CD4-positive, CD25-positive, alpha-beta regulatory T cell (primary cell): ENCODE data around the gene SIGLEC6. TPM values are rescaled to one million over a fixed set of nuclear protein-coding genes. Genes with fewer than 3 reads are reported as not detected.

Source experiments
- ATAC-seq, 2 donors: fragments of 150-1000 bp; cut with Tn5 transposase; one replicate each; pipeline ENCODE4 v1.10.0; 2021; ENCODE audit warnings: low read depth in 2 of 2, moderate number of reproducible peaks in 2 of 2, moderate library complexity in 1 of 2
- DNase-seq, 3 donors: peaks; one replicate each; pipeline versions ENCODE4 v3.0.0 to v3.0.0-alpha.2; 2012 to 2022; ENCODE audit warnings: mixed read lengths in 1 of 3
- H3K27ac ChIP-seq: one replicate; pipeline ENCODE4 v1.7.0; 2013; ENCODE audit warnings: mild to moderate bottlenecking, low read length; ENCODE audit not compliant: insufficient read depth, poor library complexity, severe bottlenecking
- H3K27me3 ChIP-seq: one replicate; pipeline ENCODE4 v1.7.0; 2013; ENCODE audit warnings: low read length; ENCODE audit not compliant: control insufficient read depth, insufficient read depth
- H3K36me3 ChIP-seq: one replicate; pipeline ENCODE4 v1.7.0; 2013; ENCODE audit warnings: mild to moderate bottlenecking, low read length, moderate library complexity; ENCODE audit not compliant: control insufficient read depth, insufficient read depth
- H3K4me1 ChIP-seq: 2 replicates; pipeline ENCODE4 v1.7.0; 2013; ENCODE audit warnings: mild to moderate bottlenecking, low read length; ENCODE audit not compliant: insufficient read depth, control insufficient read depth, poor library complexity, severe bottlenecking
- H3K4me3 ChIP-seq: one replicate; pipeline ENCODE4 v1.7.0; 2013; ENCODE audit warnings: low read depth, mild to moderate bottlenecking, low read length, moderate library complexity
- H3K9me3 ChIP-seq, 2 experiments: 1 replicate in 1 of 2; 2 replicates in 1 of 2; pipeline ENCODE4 v1.7.0; 2013; ENCODE audit warnings: low read length in 2 of 2, mild to moderate bottlenecking in 1 of 2, moderate library complexity in 1 of 2; ENCODE audit not compliant: control insufficient read depth in 2 of 2
- H3K27ac Mint-ChIP-seq, 3 donors: one replicate each; pipeline ENCODE4 v1.8.0; 2020 to 2022; ENCODE audit warnings: mild to moderate bottlenecking in 3 of 3, mixed read lengths in 3 of 3, moderate library complexity in 2 of 3
- H3K27me3 Mint-ChIP-seq: one replicate; pipeline ENCODE4 v1.8.0; 2022; ENCODE audit warnings: mild to moderate bottlenecking, mixed read lengths
- H3K36me3 Mint-ChIP-seq: one replicate; pipeline ENCODE4 v1.8.0; 2020; ENCODE audit warnings: mixed read lengths
- H3K4me1 Mint-ChIP-seq, 4 donors: one replicate each; pipeline ENCODE4 v1.8.0; 2020 to 2022; ENCODE audit warnings: mixed read lengths in 4 of 4, mild to moderate bottlenecking in 1 of 4
- H3K4me3 Mint-ChIP-seq, 4 donors: one replicate each; pipeline ENCODE4 v1.8.0; 2020 to 2022; ENCODE audit warnings: mild to moderate bottlenecking in 4 of 4, mixed read lengths in 4 of 4, moderate library complexity in 3 of 4
- H3K9me3 Mint-ChIP-seq, 7 donors: one replicate each; pipeline ENCODE4 v1.8.0; 2020 to 2022; ENCODE audit warnings: mixed read lengths in 7 of 7, mild to moderate bottlenecking in 3 of 7, moderate library complexity in 2 of 7
- polyA plus RNA-seq, 4 donors: library from polyadenylated mRNA; unstranded; fragments of 300-500 nt; fragmentation: Illumina TruSeq; gene quantifications; one replicate each; pipeline ENCODE4 v1.2.3, GENCODE V29; 2021
- total RNA-seq: library from RNA; stranded (reverse); gene quantifications from one replicate; pipeline ENCODE4 v1.2.3, GENCODE V29; 2022

SIGLEC6 gene
- total and polyA plus RNA-seq, 5 donors from 2014 or later = not detected

- no peaks in the 10 kb centered on the region for H3K27me3 Mint-ChIP-seq
- Histone ChIP-seq H3K4me1 (no peaks in the 10 kb centered on the region), H3K27me3 (no peaks in the 10 kb centered on the region), H3K36me3 (no peaks in the 10 kb centered on the region), H3K4me3 (no peak overlapping the region), H3K9me3 (no peaks in the 10 kb centered on the region), H3K27ac (no peak overlapping the region)
- H3K4me3 Mint-ChIP-seq = no peak overlapping the region
- H3K4me1 Mint-ChIP-seq = no peaks in the 10 kb centered on the region
- ATAC-seq = no peak
- peaks cover 0 to 5% (median 0%) of the 10 kb centered on the region in 7 donors for H3K9me3 Mint-ChIP-seq
- H3K36me3 Mint-ChIP-seq = no peaks in the 10 kb centered on the region
- no peak for DNase-seq
- no peak overlapping the region for H3K27ac Mint-ChIP-seq
Measured at GRCh38 chr19:51490676-51491075, 40.8 kb downstream of the SIGLEC6 start.

- Mint-ChIP-seq H3K4me1 (no peaks in the 10 kb centered on the region), H3K27ac (no peak overlapping the region), H3K9me3 (peaks cover 0 to 5% (median 0%) of the 10 kb centered on the region in 7 donors), H3K4me3 (no peak overlapping the region), H3K27me3 (no peaks in the 10 kb centered on the region), H3K36me3 (no peaks in the 10 kb centered on the region)
- Histone ChIP-seq H3K27me3 (no peaks in the 10 kb centered on the region), H3K4me3 (no peak overlapping the region), H3K36me3 (no peaks in the 10 kb centered on the region), H3K9me3 (no peaks in the 10 kb centered on the region), H3K4me1 (no peaks in the 10 kb centered on the region), H3K27ac (no peak overlapping the region)
- DNase-seq (no peak), ATAC-seq (no peak)
Measured at GRCh38 chr19:51489113-51489512, 42.4 kb downstream of the SIGLEC6 start.

GRCh38 chr19:51488491-51488890 lies 43.0 kb downstream of the SIGLEC6 start:
- no peaks in the 10 kb centered on the region for H3K9me3 ChIP-seq
- Mint-ChIP-seq H3K9me3 (peaks cover 0 to 5% (median 0%) of the 10 kb centered on the region in 7 donors), H3K36me3 (no peaks in the 10 kb centered on the region)

GRCh38 chr19:51485960-51486660 lies 45.4 kb downstream of the SIGLEC6 start:
- ATAC-seq (no peak), DNase-seq (no peak)
- Histone ChIP-seq H3K36me3 (no peaks in the 10 kb centered on the region), H3K9me3 (no peaks in the 10 kb centered on the region), H3K27me3 (no peaks in the 10 kb centered on the region), H3K27ac (no peak overlapping the region), H3K4me1 (no peaks in the 10 kb centered on the region), H3K4me3 (no peak overlapping the region)
- H3K27me3 Mint-ChIP-seq = no peaks in the 10 kb centered on the region
- no peak overlapping the region for H3K27ac Mint-ChIP-seq
- H3K4me1 Mint-ChIP-seq = no peaks in the 10 kb centered on the region
- H3K4me3 Mint-ChIP-seq = no peak overlapping the region
- H3K9me3 Mint-ChIP-seq = peaks cover 0 to 5% (median 0%) of the 10 kb centered on the region in 7 donors
- H3K36me3 Mint-ChIP-seq = no peaks in the 10 kb centered on the region

More at GRCh38 chr19:51488491-51488890, 43.0 kb downstream of the SIGLEC6 start:
- Histone ChIP-seq H3K4me1 (no peaks in the 10 kb centered on the region), H3K36me3 (no peaks in the 10 kb centered on the region), H3K4me3 (no peak overlapping the region), H3K27ac (no peak overlapping the region), H3K27me3 (no peaks in the 10 kb centered on the region)
- H3K27me3 Mint-ChIP-seq = no peaks in the 10 kb centered on the region
- ATAC-seq (no peak), DNase-seq (no peak)
- H3K4me1 Mint-ChIP-seq = no peaks in the 10 kb centered on the region
- no peak overlapping the region for H3K27ac Mint-ChIP-seq
- no peak overlapping the region for H3K4me3 Mint-ChIP-seq

- H3K4me1 Mint-ChIP-seq = peaks cover 0 to 1% (median 0%) of the 10 kb centered on the region in 4 donors
- no peak overlapping the region for H3K4me3 ChIP-seq
- H3K36me3 Mint-ChIP-seq = no peaks in the 10 kb centered on the region
Measured at GRCh38 chr19:51480590-51480989, 50.9 kb downstream of the SIGLEC6 start.

GRCh38 chr19:51479531-51480331 lies 51.7 kb downstream of the SIGLEC6 start:
- Mint-ChIP-seq H3K4me1 (peaks cover 0 to 1% (median 0%) of the 10 kb centered on the region in 4 donors), H3K9me3 (no peaks in the 10 kb centered on the region), H3K4me3 (no peak overlapping the region), H3K36me3 (no peaks in the 10 kb centered on the region), H3K27me3 (peaks cover 6% of the 10 kb centered on the region), H3K27ac (no peak overlapping the region)
- H3K9me3 ChIP-seq = no peaks in the 10 kb centered on the region
- H3K36me3 ChIP-seq = no peaks in the 10 kb centered on the region
- H3K27me3 ChIP-seq = no peaks in the 10 kb centered on the region
- H3K4me1 ChIP-seq = no peaks in the 10 kb centered on the region
- H3K4me3 ChIP-seq = no peak overlapping the region
- H3K27ac ChIP-seq = no peak overlapping the region
- ATAC-seq (no peak), DNase-seq (no peak)

More at GRCh38 chr19:51480590-51480989, 50.9 kb downstream of the SIGLEC6 start:
- Histone ChIP-seq H3K27ac (no peak overlapping the region), H3K4me1 (no peaks in the 10 kb centered on the region), H3K27me3 (no peaks in the 10 kb centered on the region), H3K36me3 (no peaks in the 10 kb centered on the region), H3K9me3 (no peaks in the 10 kb centered on the region)
- peak overlapping the region in 1 of 3 donors; percentile 64 for H3K27ac Mint-ChIP-seq
- no peaks in the 10 kb centered on the region for H3K27me3 Mint-ChIP-seq
- DNase-seq (no peak), ATAC-seq (no peak)
- no peak overlapping the region for H3K4me3 Mint-ChIP-seq
- H3K9me3 Mint-ChIP-seq = no peaks in the 10 kb centered on the region

- ATAC-seq = no peak
- Histone ChIP-seq H3K4me1 (no peaks in the 10 kb centered on the region), H3K36me3 (no peaks in the 10 kb centered on the region), H3K27ac (no peak within 1 kb of the TSS), H3K4me3 (no peak within 1 kb of the TSS), H3K27me3 (no peaks in the 10 kb centered on the region), H3K9me3 (no peaks in the 10 kb centered on the region)
- Mint-ChIP-seq H3K4me3 (peak within 1 kb of the TSS in 1 of 4 donors; percentile 27), H3K27ac (no peak within 1 kb of the TSS), H3K4me1 (peaks cover 0 to 1% (median 0%) of the 10 kb centered on the region in 4 donors), H3K27me3 (peaks cover 7% of the 10 kb centered on the region), H3K36me3 (no peaks in the 10 kb centered on the region), H3K9me3 (no peaks in the 10 kb centered on the region)
- DNase-seq = no peak
Measured at GRCh38 chr19:51478381-51479234, 52.9 kb downstream of the SIGLEC6 start, which contains the start of gene CEACAM18. Gene CEACAM18 (plus strand): TSS chr19:51478539.
